HepG2 (cell line): ENCODE data around the gene TNFRSF11A. TPM values are rescaled to one million over a fixed set of nuclear protein-coding genes. Genes with fewer than 3 reads are reported as not detected.

ENCODE experiments used
- AGO2 ChIP-seq: fragments of 200-400 bp; formaldehyde crosslinking; optimal IDR thresholded peaks from 2 replicates; pipeline ENCODE3; 2017; ENCODE audit warnings: mild to moderate bottlenecking, low read depth, low read length, moderate library complexity
- ARID5B ChIP-seq: IDR thresholded peaks from 2 replicates; pipeline ENCODE4 v1.4.0; 2020; ENCODE audit warnings: mild to moderate bottlenecking, missing genetic modification reagents
- CEBPG ChIP-seq: IDR thresholded peaks from 2 replicates; pipeline ENCODE4 v1.6.1; 2016
- DMTF1 ChIP-seq: sonication (generic); formaldehyde crosslinking; IDR thresholded peaks from 2 replicates; pipeline ENCODE4 v1.4.0; 2020; ENCODE audit warnings: mild to moderate bottlenecking, missing genetic modification reagents
- ELF1 ChIP-seq: sonication (generic); formaldehyde crosslinking; IDR thresholded peaks from 2 replicates; pipeline ENCODE4 v1.4.0; 2020; ENCODE audit warnings: missing genetic modification reagents
- KAT8 ChIP-seq: IDR thresholded peaks from 2 replicates; pipeline ENCODE4 v1.6.1; 2016; ENCODE audit warnings: missing genetic modification reagents, missing compliant biosample characterization
- MAFF ChIP-seq: IDR thresholded peaks from 2 replicates; pipeline ENCODE4 v1.6.1; 2011; ENCODE audit warnings: low read depth, low read length, improper control_type of control experiment
- NR2C2 ChIP-seq: sonication (generic); formaldehyde crosslinking; IDR thresholded peaks from 2 replicates; pipeline ENCODE4 v1.4.0; 2020; ENCODE audit warnings: missing genetic modification reagents, mild to moderate bottlenecking, moderate library complexity, borderline replicate concordance
- SPEN ChIP-seq: sonication (generic); formaldehyde crosslinking; IDR thresholded peaks from 2 replicates; pipeline ENCODE4 v1.5.1; 2020; ENCODE audit warnings: low read depth, mild to moderate bottlenecking, missing genetic modification reagents
- TAF1 ChIP-seq: sonication (generic); formaldehyde crosslinking; IDR thresholded peaks from 2 replicates; pipeline ENCODE4 v1.4.0; 2020; ENCODE audit warnings: missing genetic modification reagents
- ZNF18 ChIP-seq: sonication (generic); formaldehyde crosslinking; IDR thresholded peaks from 2 replicates; pipeline ENCODE4 v1.8.0; 2022; ENCODE audit warnings: mild to moderate bottlenecking, missing genetic modification reagents; ENCODE audit not compliant: insufficient replicate concordance
- ZNF225 ChIP-seq: sonication (generic); formaldehyde crosslinking; IDR thresholded peaks from 2 replicates; pipeline ENCODE4 v1.4.0; 2020; ENCODE audit warnings: mild to moderate bottlenecking, missing genetic modification reagents
- ZNF567 ChIP-seq: sonication (generic); formaldehyde crosslinking; IDR thresholded peaks from 2 replicates; pipeline ENCODE4 v1.8.1; 2023; ENCODE audit warnings: mild to moderate bottlenecking, missing genetic modification reagents, borderline replicate concordance
- ZNF570 ChIP-seq: sonication (generic); formaldehyde crosslinking; IDR thresholded peaks from 2 replicates; pipeline ENCODE4 v1.4.0; 2020; ENCODE audit warnings: mild to moderate bottlenecking, missing genetic modification reagents, borderline replicate concordance
- ZNF598 ChIP-seq: sonication (generic); formaldehyde crosslinking; IDR thresholded peaks from 2 replicates; pipeline ENCODE4 v1.5.1; 2020; ENCODE audit warnings: mild to moderate bottlenecking, missing genetic modification reagents, borderline replicate concordance
- ZNF747 ChIP-seq: sonication (generic); formaldehyde crosslinking; IDR thresholded peaks from 2 replicates; pipeline ENCODE4 v1.8.1; 2023; ENCODE audit warnings: missing genetic modification reagents, mild to moderate bottlenecking, borderline replicate concordance
- polyA plus RNA-seq, 8 experiments: library from polyadenylated mRNA; depleted of rRNA in 3 of 8; stranded (reverse) in 7 of 8; unstranded in 1 of 8; fragments of >200 nt; fragmentation: Illumina TruSeq in 4 of 8; extraction: Trizol in 4 of 8; gene quantifications; 2 replicates each; pipeline versions ENCODE4 v1.2.1 to v1.2.3, GENCODE V29; 2011 to 2016; ENCODE audit warnings: low read depth in 4 of 8, missing spikeins in 1 of 8, mixed read lengths in 1 of 8; ENCODE audit not compliant: insufficient read depth in 1 of 8
- total RNA-seq, 5 experiments: library from RNA; depleted of rRNA; stranded (reverse); fragments of >200 nt; fragmentation: Illumina TruSeq; extraction: Trizol; gene quantifications; 2 replicates each; pipeline ENCODE4 v1.2.3, GENCODE V29; 2016; ENCODE audit warnings: low read depth in 1 of 5

The TNFRSF11A gene
- total and polyA plus RNA-seq, 2 of the 13 experiments (the other 11 are each of a cell fraction or from before 2014, with no cell fraction given), result 4.6 to 6.4 TPM

- peak; percentile 34; the same call in 1 of the 2 replicates for TF ChIP-seq KAT8
- no peak for TF ChIP-seq ZNF747 (CRISPR knock-in tag)
- peak; percentile 22; the same call in 1 of the 2 replicates for TF ChIP-seq MAFF
- peak; percentile 83 for TF ChIP-seq CEBPG (CRISPR knock-in tag)
- TF ChIP-seq AGO2, result no peak
- TF ChIP-seq SPEN (CRISPR knock-in tag), result no peak
- no peak for TF ChIP-seq NR2C2 (CRISPR knock-in tag)
- no peak for TF ChIP-seq ELF1
- TF ChIP-seq ZNF225 (CRISPR knock-in tag), result no peak
- no peak for TF ChIP-seq ZNF18 (CRISPR knock-in tag)
- peak; percentile 87 for TF ChIP-seq ARID5B
- TF ChIP-seq ZNF598 (CRISPR knock-in tag), result no peak
- TF ChIP-seq DMTF1 (CRISPR knock-in tag), result no peak
- no peak for TF ChIP-seq TAF1
- no peak for TF ChIP-seq ZNF570 (CRISPR knock-in tag)
- TF ChIP-seq ZNF567, result no peak
Measured at GRCh38 chr18:62388855-62389760, 64.0 kb downstream of the TNFRSF11A start (continued).
